Ishikawa (cell line): ENCODE measurements around the gene COA1.

Experiments used
- CEBPB ChIP-seq: IDR thresholded peaks from 2 replicates; pipeline ENCODE4 v1.6.1; 2012
- CREB1 ChIP-seq: IDR thresholded peaks from 2 replicates; pipeline ENCODE4 v1.6.1; 2012; ENCODE audit warnings: low read depth
- EGR1 ChIP-seq: IDR thresholded peaks from 2 replicates; pipeline ENCODE4 v1.6.1; 2012
- EP300 ChIP-seq: IDR thresholded peaks from 2 replicates; pipeline ENCODE4 v1.6.1; 2012; ENCODE audit warnings: borderline replicate concordance
- FOXM1 ChIP-seq: IDR thresholded peaks from 2 replicates; pipeline ENCODE4 v1.6.1; 2012; ENCODE audit warnings: low read depth, borderline replicate concordance
- MAX ChIP-seq: IDR thresholded peaks from 2 replicates; pipeline ENCODE4 v1.6.1; 2012
- NFIC ChIP-seq: IDR thresholded peaks from 2 replicates; pipeline ENCODE4 v1.6.1; 2012
- RAD21 ChIP-seq: IDR thresholded peaks from 2 replicates; pipeline ENCODE4 v1.6.1; 2012; ENCODE audit warnings: low read depth
- REST ChIP-seq: IDR thresholded peaks from 2 replicates; pipeline ENCODE4 v1.6.1; 2012; ENCODE audit warnings: low read depth, mild to moderate bottlenecking
- TAF1 ChIP-seq: IDR thresholded peaks from 2 replicates; pipeline ENCODE4 v1.6.1; 2012; ENCODE audit warnings: low read depth, mild to moderate bottlenecking
- TCF12 ChIP-seq: IDR thresholded peaks from 2 replicates; pipeline ENCODE4 v1.6.1; 2012; ENCODE audit warnings: low read depth
- TEAD4 ChIP-seq: IDR thresholded peaks from 2 replicates; pipeline ENCODE4 v1.6.1; 2012
- USF1 ChIP-seq: IDR thresholded peaks from 2 replicates; pipeline ENCODE4 v1.6.1; 2012
- YY1 ChIP-seq: IDR thresholded peaks from 2 replicates; pipeline ENCODE4 v1.6.1; 2012; ENCODE audit warnings: low read depth
- ZBTB7A ChIP-seq: IDR thresholded peaks from 2 replicates; pipeline ENCODE4 v1.6.1; 2012; ENCODE audit warnings: low read depth

The COA1 gene

GRCh38 chr7:43592326-43592725 lies 137.0 kb downstream of the COA1 start:
- TF ChIP-seq TAF1, result no peak
- no peak for TF ChIP-seq EP300
- no peak for TF ChIP-seq FOXM1
- no peak for TF ChIP-seq MAX
- no peak for TF ChIP-seq USF1
- TF ChIP-seq RAD21, result no peak
- no peak for TF ChIP-seq YY1
- no peak for TF ChIP-seq REST
- TF ChIP-seq ZBTB7A, result no peak
- no peak for TF ChIP-seq CREB1
- TF ChIP-seq CEBPB, result no peak
- no peak for TF ChIP-seq NFIC
- no peak for TF ChIP-seq TCF12
- TF ChIP-seq TEAD4, result no peak
- no peak for TF ChIP-seq EGR1

GRCh38 chr7:43591558-43592180 lies 137.7 kb downstream of the COA1 start:
- TF ChIP-seq CEBPB (no peak), TCF12 (no peak), NFIC (no peak), MAX (no peak), ZBTB7A (no peak), TEAD4 (no peak), RAD21 (no peak)

- TF ChIP-seq CREB1, result no peak
- no peak for TF ChIP-seq FOXM1
- no peak for TF ChIP-seq TAF1
- no peak for TF ChIP-seq RAD21
- no peak for TF ChIP-seq EGR1
- TF ChIP-seq CEBPB, result no peak
- TF ChIP-seq EP300, result no peak
- TF ChIP-seq TCF12, result no peak
- TF ChIP-seq NFIC, result no peak
- TF ChIP-seq REST, result no peak
- no peak for TF ChIP-seq ZBTB7A
- no peak for TF ChIP-seq MAX
- TF ChIP-seq USF1, result no peak
- no peak for TF ChIP-seq TEAD4
- TF ChIP-seq YY1, result no peak
These were observed 138.3 kb downstream of the COA1 start for GRCh38 chr7:43590862-43591557.

GRCh38 chr7:43589728-43590127 lies 139.6 kb downstream of the COA1 start:
- TF ChIP-seq USF1, result no peak
- TF ChIP-seq CEBPB, result no peak
- TF ChIP-seq EP300, result no peak
- TF ChIP-seq YY1, result no peak
